OCI-LY7 (cell line): Measurements from ENCODE around the gene KRTAP5-5. TPM values are rescaled to one million over a fixed set of nuclear protein-coding genes. Genes with fewer than 3 reads are reported as not detected.
"Not testable (repeated sequence)": the region's sequence is repeated elsewhere in the genome, so short reads cannot be mapped to it uniquely, and the experiment has no call there.

Experiments used
- BruUV-seq: library from RNA; stranded (reverse); fragments of 400-500 nt; replicated peaks from 2 replicates; lab custom pipeline; 2021; lab: Mats Ljungman, UMichigan
- CTCF ChIA-PET: fragments of 300-600 bp; sonication (Branson Sonifier 250); formaldehyde crosslinking; loops from one replicate; lab custom pipeline; 2022; ENCODE audit warnings: antibody characterized with exemption; ENCODE audit not compliant: unreplicated experiment; lab: Charles Lee
- POLR2A ChIA-PET: fragments of 300-600 bp; sonication (Branson Sonifier 250); formaldehyde crosslinking; loops from one replicate; lab custom pipeline; 2022; ENCODE audit warnings: antibody characterized with exemption; lab: Charles Lee
- DNase-seq: peaks from one replicate; pipeline ENCODE4 v3.0.0-alpha.2; 2015; ENCODE audit warnings: low spot score
- H2AFZ ChIP-seq: fragments of 200-600 bp; sonication (generic), shearing (Covaris generic); 2 replicates; pipeline ENCODE4 v1.6.1; 2014; ENCODE audit warnings: mild to moderate bottlenecking, antibody characterized with exemption, low read length, moderate library complexity
- H3K27ac ChIP-seq: fragments of 200-600 bp; sonication (generic); 2 replicates; pipeline ENCODE4 v1.5.1; 2014; ENCODE audit warnings: mixed run types, low read depth, mild to moderate bottlenecking, moderate library complexity, low read length, inconsistent platforms; ENCODE audit not compliant: poor library complexity, severe bottlenecking
- H3K36me3 ChIP-seq: fragments of 200-600 bp; sonication (generic); 2 replicates; pipeline ENCODE4 v1.6.1; 2014; ENCODE audit warnings: mild to moderate bottlenecking, antibody characterized with exemption, low read length, moderate library complexity, mixed read lengths; ENCODE audit not compliant: insufficient read depth
- H3K4me1 ChIP-seq: fragments of 200-600 bp; sonication (generic); 2 replicates; pipeline ENCODE4 v1.5.1; 2014; ENCODE audit warnings: mild to moderate bottlenecking, low read length; ENCODE audit not compliant: insufficient read depth, poor library complexity, severe bottlenecking
- H3K4me2 ChIP-seq: fragments of 200-600 bp; sonication (generic); 2 replicates; pipeline ENCODE4 v1.6.1; 2014; ENCODE audit warnings: mild to moderate bottlenecking, low read length
- H3K4me3 ChIP-seq: fragments of 200-600 bp; sonication (generic); 2 replicates; pipeline ENCODE4 v1.5.1; 2014; ENCODE audit warnings: mild to moderate bottlenecking, low read depth, low read length; ENCODE audit not compliant: poor library complexity, severe bottlenecking
- H3K79me2 ChIP-seq: fragments of 200-600 bp; sonication (generic); 2 replicates; pipeline ENCODE4 v1.6.1; 2016; ENCODE audit warnings: low read depth, mild to moderate bottlenecking, low read length, moderate library complexity, mixed read lengths; ENCODE audit not compliant: insufficient read depth
- H3K9me2 ChIP-seq: fragments of 200-600 bp; sonication (generic); 2 replicates; pipeline ENCODE4 v1.6.1; 2016; ENCODE audit warnings: mild to moderate bottlenecking, low read length, mixed read lengths; ENCODE audit not compliant: insufficient read depth
- H3K9me3 ChIP-seq: fragments of 200-600 bp; sonication (generic); 2 replicates; pipeline ENCODE4 v1.6.1; 2014; ENCODE audit warnings: mild to moderate bottlenecking, mixed run types, low read length, mixed read lengths
- H4K20me1 ChIP-seq: fragments of 200-600 bp; sonication (generic); 2 replicates; pipeline ENCODE4 v1.6.1; 2014; ENCODE audit warnings: mild to moderate bottlenecking, antibody characterized with exemption, low read length, moderate library complexity, mixed read lengths; ENCODE audit not compliant: insufficient read depth
- EZH2phosphoT487 ChIP-seq: fragments of 200-600 bp; sonication (generic); IDR thresholded peaks from 2 replicates; pipeline ENCODE4 v1.6.1; 2018; ENCODE audit warnings: low read depth, borderline replicate concordance, mild to moderate bottlenecking, mixed run types, antibody characterized with exemption, low read length, moderate library complexity, mixed read lengths
- intact Hi-C: fragments of 100-400 bp; cut with micrococcal nuclease; formaldehyde crosslinking; loops from one replicate; pipeline ENCODE4 v1.10.0; 2022; ENCODE audit not compliant: unreplicated experiment
- total RNA-seq, 2 experiments: library from RNA; depleted of rRNA in 1 of 2; stranded (reverse); fragments of >200 nt in 1 of 2; shearing (Covaris generic) in 1 of 2; gene quantifications; 2 replicates each; pipeline ENCODE4 v1.2.3, GENCODE V29; 2014 to 2022
- TF ChIP-seq, protein P1 (sequence below): fragments of 200-600 bp; sonication (generic); conservative IDR thresholded peaks from 2 replicates; pipeline ENCODE4 v1.5.1; 2014; ENCODE audit warnings: mild to moderate bottlenecking, antibody characterized with exemption, low read length, moderate library complexity, mixed read lengths

KRTAP5-5 gene
- total RNA-seq, 2 experiments from 2014 or later, result not detected

DNA sequence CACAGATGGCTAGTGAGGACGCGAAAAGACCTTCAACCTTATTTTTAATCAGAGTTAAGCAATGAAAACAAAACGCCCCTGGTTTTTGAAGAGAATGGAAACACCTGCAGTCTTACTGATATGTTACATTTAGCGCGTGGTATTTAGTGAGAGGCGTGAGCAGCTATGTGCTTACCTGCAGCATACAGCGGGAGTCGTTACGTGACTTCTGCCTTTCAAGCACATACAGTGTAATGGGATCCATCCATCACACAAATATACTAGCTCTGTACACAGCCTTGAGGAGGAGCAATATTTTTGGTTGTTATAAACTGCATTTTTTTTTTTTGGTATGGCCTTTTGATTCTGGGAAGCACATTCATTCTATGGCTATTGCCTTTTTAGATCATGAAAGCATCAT, 36.9 kb upstream of the KRTAP5-5 start:
- H3K4me3 ChIP-seq, result no peak overlapping the region
- TF ChIP-seq, protein P1, sequence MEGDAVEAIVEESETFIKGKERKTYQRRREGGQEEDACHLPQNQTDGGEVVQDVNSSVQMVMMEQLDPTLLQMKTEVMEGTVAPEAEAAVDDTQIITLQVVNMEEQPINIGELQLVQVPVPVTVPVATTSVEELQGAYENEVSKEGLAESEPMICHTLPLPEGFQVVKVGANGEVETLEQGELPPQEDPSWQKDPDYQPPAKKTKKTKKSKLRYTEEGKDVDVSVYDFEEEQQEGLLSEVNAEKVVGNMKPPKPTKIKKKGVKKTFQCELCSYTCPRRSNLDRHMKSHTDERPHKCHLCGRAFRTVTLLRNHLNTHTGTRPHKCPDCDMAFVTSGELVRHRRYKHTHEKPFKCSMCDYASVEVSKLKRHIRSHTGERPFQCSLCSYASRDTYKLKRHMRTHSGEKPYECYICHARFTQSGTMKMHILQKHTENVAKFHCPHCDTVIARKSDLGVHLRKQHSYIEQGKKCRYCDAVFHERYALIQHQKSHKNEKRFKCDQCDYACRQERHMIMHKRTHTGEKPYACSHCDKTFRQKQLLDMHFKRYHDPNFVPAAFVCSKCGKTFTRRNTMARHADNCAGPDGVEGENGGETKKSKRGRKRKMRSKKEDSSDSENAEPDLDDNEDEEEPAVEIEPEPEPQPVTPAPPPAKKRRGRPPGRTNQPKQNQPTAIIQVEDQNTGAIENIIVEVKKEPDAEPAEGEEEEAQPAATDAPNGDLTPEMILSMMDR, result no peak
- TF ChIP-seq EZH2phosphoT487, result no peak
- H3K4me1 ChIP-seq, result no peaks in the 10 kb centered on the region
- BruUV-seq, result no TSS peak
- H3K27ac ChIP-seq, result no peak overlapping the region
- H3K36me3 ChIP-seq, result no peaks in the 10 kb centered on the region
- no peak overlapping the region for H3K4me2 ChIP-seq
- no peaks in the 10 kb centered on the region for H4K20me1 ChIP-seq
- POLR2A ChIA-PET, result no interaction called here
- intact Hi-C loops, result no loop called here
- DNase-seq, result no peak
- CTCF ChIA-PET, result interaction anchor here (0.5 kb wide), 1 partner anchor 60 kb away, joined by 3 read pairs; no protein-coding TSS in a partner anchor
- no peaks in the 10 kb centered on the region for H3K9me2 ChIP-seq
- H3K9me3 ChIP-seq, result no peaks in the 10 kb centered on the region
- H3K79me2 ChIP-seq, result no peaks in the 10 kb centered on the region
- no peak overlapping the region for H2AFZ ChIP-seq

DNA sequence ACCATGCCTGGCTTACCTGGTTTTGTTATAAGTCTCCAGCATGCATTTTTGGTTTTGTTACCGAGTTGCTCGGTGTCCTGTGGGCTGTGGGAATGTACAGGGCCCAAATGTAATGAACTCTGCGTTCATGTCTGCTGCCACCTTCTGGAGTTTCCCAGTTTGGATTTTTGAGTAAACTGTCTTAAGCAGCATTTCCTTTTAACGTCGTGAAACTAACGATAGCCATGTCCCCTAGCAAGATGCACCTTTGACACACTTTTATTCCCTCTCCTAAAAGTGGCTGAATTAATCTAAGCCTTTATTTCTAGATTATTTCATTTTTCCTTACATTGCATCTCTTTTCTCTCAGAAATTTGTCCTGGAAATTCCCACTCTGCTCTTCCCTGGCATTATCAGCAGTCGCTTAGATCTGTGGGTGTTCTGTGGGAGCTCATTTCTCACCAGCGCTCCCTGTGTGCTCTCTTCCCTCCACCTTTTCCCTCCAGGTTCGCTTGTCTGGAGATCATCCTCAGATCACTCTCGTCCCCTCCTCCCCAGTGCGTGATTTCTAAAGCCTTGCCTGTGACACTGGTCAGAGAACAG, 33.5 kb upstream of the KRTAP5-5 start:
- H3K27ac ChIP-seq, H3K79me2 ChIP-seq, H3K4me1 ChIP-seq, H3K9me2 ChIP-seq, H4K20me1 ChIP-seq, H2AFZ ChIP-seq, H3K9me3 ChIP-seq, H3K36me3 ChIP-seq, CTCF ChIA-PET, POLR2A ChIA-PET, DNase-seq, BruUV-seq, H3K4me2 ChIP-seq, H3K4me3 ChIP-seq: not testable (repeated sequence)
- intact Hi-C loops, result loop anchor here (2.0 kb wide), 1 partner anchor 33 kb away; the partner anchor contains the start of gene KRTAP5-5

DNA sequence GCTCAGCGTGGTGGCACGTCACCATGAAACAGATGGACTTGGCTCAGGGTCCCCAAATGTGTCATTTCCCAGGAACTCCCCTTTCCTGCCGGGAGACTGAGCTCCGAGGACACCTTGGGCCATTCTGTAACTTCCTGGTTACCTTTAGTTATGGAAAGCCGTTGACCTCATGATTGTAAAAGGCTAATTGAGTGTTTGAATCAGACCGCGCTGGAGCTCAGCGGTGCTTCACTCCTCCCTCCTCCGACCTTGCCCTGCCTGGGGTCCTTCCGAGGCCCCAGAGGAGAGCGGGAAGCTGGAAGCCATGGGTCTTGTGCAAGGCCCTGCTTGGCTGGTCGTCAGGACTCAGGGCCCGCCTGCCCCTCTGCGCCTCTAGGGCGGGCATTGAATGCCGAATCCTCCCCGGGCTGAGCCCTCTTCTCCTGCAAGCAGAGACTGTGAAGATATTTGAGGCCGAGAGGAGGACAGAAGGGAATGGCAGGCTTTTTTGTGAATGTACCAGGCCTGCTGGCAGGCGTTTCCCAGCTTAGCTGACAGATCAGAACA, 32.9 kb upstream of the KRTAP5-5 start:
- intact Hi-C loops, H2AFZ ChIP-seq, H3K9me3 ChIP-seq, CTCF ChIA-PET, H3K79me2 ChIP-seq, H3K36me3 ChIP-seq, H3K4me3 ChIP-seq, H3K9me2 ChIP-seq, H3K27ac ChIP-seq, POLR2A ChIA-PET, H4K20me1 ChIP-seq, H3K4me2 ChIP-seq, BruUV-seq, DNase-seq, H3K4me1 ChIP-seq: not testable (repeated sequence)
